CD4-positive, alpha-beta T cell treated with Interleukin-6 for 4 hours (primary cell): Measurements from ENCODE around the gene MMEL1.
A peak's percentile ranks its signal among the peaks of the same experiment; 100 is the strongest.
"Not testable (repeated sequence)": the region's sequence is repeated elsewhere in the genome, so short reads cannot be mapped to it uniquely, and the experiment has no call there.

Source experiments
- DNase-seq: peaks from one replicate; pipeline ENCODE4 v3.0.0-alpha.2; 2020; ENCODE audit warnings: mixed read lengths

Gene MMEL1

DNA sequence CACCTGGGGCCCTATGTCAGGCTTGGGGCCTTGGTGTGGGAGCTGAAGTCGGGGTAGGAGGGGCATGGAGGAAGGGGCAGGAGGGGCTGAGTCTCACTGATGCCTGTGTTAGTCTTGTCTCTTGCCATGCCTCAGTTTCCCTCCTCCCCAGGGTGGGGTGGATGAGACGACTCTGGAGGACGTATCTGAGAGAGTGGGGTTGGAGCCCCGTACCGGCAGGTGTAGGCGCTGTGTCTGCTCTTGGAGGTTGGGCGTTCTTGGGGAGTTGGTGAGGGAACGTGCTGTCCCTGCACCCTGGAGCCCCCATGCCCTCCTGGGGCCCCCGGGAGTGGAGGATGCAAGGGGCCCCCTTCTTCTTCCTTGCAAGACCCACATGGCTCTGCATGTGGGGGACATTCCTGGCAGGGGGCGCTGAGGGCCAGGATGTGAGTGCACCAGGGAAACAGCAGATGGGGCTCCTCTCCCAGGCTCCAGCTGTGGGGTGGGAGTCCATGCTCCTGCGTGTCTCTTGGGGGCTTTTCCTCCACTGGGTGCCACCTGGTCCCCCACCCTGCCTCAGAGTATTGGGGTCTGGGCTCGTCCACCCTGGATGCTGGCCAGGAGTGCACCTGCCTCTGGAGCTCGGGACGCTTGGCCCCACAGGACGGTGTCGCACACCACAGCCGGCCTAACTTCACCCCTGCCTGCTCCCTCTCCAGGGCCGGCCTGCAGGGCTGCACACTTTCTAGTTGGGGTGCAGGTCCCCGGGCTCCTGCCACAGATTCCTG is 78.0 kb downstream of the MMEL1 start:
- DNase-seq: peak; percentile 76

DNA sequence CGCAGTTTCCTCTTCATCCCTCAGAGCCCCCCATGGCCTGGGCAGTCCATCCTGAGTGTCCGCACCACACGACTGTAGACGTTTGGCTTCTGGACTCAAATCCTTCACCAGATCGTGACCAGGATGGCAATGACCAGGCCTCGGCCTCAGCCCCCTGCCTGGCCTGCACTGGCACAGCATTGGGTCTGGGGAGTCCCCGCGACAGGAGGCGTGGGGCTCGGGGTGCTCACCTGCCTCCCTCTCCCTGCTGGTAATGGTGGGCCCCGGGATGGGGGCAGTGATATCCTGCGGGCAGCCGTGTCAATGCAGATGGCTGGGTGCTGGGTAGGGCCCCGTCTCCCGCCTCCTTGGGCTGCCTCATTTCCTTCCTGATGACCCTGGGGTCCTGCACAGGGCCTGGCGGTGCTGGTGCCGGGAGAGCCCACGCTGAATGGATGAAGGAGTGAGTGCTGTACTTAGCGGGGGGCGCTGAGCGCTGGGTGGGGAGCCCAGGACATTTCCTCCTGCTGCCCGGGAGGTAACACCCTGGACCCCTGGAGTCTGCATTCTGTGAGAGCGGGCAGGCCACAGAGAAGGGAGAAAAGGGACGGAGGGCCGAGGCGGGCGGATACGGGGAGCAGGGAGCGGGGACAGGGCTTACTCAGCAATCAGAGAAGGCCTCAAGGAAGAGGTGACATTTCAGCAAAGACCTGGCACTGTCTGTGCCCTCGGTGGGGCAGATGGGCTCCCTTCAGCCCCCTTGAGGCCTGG is 78.8 kb downstream of the MMEL1 start:
- no peak for DNase-seq

DNA sequence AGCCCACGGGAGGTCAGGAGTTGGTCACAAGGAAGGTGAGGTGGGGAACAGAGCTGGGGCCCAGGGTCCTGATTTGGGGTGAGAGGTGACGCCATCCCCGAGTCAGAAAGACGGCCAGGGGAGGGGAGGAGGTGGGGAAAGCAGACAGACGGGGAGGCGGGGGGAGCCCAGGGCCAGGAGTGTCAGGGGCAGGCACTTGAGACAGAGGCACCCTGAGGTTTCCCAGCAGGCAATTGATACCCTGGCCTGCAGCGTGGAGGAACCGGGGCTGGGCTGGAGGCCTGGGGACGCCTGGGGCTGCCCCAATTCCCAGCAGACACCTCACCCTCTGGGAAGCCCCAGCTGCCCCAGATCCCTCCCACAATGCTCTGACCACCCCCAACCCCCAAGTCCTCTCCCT is 79.7 kb downstream of the MMEL1 start:
- not testable (repeated sequence) for DNase-seq

DNA sequence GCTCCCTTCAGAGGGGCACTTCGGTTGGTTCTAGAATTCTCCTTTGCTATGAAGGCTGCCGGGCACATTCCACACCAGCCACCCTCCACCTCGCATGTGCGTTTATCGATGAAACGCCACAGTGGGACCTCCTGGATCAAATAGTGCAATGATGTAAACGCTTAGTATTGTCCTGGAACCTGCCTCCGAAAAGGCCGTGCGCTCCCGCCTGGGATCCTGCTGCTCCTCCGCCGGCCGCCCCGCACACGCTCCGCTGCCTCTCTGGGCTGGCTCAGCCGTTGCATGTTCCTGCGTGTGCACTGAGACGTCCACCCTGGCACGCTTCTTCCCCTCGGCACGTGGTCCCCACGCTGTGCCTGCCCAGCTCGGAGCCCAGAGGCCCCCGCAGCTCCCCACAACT is 80.6 kb downstream of the MMEL1 start:
- no peak for DNase-seq

GRCh38 chr1:2551544-2551943 is 81.3 kb downstream of the MMEL1 start:
- DNase-seq: not testable (repeated sequence)

DNA sequence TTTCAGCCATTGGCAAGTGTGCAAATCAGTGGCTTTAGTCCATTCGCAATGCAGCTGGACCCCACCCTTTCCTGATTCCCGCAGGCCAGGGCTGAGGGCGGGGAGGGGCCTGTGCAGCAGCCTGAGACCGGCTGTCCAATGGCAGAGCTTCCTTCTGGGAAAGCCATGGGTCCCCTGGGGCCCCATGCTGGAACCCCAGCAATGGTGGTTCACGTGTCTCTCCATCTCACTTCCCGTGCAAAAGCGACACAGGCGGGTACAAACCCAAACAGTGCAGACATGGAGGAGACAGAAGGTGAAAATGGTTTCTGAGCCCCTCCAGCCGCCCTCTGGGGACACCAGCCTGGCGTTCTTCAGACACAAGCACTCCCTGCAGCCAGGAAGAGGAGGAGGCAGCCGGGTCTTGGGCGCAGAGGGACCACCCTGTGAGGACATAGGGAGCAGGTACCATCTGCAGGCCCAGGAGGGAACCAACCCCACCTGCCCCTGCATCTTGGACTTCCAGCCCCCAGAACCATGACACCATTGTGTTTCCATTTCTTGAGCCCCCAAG is 82.4 kb downstream of the MMEL1 start:
- DNase-seq: not testable (repeated sequence)

- DNase-seq: not testable (repeated sequence)
Measured at GRCh38 chr1:2549367-2550029, 83.3 kb downstream of the MMEL1 start.

DNA sequence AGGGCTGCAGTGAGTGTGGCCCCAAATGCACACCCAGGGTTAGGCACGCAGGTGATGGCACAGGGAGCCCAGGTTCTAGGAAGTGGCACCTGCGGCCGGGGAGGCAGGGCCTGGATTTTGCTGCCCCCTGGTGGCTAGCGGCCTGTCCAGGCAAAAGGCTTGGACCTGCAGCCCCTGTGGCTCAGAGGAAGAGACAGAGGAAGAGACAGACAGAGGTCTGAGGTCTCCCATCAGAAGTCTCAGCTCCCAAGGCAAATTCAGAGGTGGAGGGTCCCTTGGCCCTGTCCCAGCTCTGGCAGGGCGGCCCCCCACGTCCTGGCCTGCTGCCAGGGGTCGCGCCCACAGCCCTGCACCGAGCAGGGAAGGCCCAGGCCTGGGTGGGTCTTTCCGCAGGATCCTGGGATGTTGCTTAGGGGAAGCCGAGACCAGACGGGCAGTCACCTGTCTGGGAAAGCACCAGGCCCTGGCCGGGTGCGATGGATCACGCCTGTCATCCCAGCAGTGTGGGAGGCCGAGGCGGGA is 84.7 kb downstream of the MMEL1 start:
- peak; percentile 92 for DNase-seq

GRCh38 chr1:2547210-2548067 is 85.4 kb downstream of the MMEL1 start:
- peak; percentile 54 for DNase-seq

DNA sequence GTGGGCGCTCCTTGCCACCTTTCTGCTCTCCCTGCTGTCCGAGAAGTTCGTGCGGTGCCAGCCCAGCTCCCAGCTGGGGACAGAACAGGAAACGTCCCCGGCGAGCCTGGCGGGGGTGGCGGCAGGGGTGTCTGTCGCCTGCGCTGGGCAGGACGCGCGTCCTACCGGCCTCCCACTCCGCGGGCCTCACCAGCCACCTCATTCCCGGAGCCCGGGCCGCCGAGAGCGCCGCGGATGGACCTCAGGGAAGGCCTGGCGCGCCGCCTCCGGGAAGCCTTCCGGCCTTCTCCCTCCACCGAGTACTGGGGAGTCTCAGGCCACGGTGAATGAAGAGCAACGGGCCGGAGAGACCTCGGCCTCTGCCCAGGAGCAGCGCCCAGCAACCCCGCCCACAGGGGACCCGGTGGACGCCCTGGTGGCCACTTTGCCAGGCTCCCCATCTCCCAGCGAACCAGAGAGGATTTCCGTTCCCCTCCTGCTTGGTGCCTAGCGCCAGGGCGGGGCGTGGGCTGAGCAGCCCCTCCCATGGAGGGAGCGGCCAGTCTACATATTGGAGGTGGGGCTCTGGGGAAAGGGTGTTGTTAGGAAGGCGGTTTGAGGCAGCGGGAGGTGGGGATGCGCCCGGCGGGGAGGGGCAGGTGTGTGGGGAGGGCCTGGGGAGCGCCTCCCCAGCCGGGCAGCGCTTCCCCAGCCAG is 86.2 kb downstream of the MMEL1 start:
- DNase-seq: peak; percentile 91

DNA sequence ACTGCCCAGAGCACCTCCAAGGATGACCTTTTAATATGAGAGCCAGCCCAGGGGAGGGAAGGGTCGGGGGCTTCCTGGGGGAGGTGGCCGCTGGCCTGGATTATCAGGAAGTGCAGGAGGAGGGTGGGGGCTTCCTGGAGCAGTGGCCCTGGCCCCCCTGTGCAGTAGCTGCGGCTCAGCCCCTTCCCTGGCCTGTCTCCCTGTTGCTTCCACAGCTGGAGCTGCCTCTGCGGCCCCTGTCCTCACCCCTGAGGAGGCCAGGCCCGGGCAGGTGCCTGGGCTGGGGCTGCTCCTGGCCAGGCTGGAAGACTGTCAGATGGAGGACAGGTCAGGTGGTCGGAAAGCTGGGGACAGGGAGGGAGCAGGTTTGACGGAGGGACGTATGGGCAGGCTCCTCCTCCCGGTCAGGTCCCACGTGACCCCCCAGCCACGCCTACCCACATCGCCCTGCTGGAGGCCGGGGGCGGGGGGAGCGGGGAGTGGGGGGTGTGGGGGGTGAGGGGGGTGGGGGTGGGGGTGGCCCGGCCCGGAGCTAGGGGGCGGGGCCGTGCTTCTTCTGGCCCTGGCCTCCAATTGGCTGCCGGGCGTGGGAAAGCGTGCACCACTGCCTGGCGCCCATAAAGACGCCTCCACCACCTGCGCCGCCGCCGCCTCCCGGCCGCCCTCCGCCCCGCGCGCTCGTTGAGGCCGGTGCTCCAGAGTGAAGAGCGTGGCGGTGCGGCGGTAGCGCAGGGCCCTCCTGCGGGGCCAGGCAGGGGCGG is 86.9 kb downstream of the MMEL1 start:
- DNase-seq: peak; percentile 96

DNA sequence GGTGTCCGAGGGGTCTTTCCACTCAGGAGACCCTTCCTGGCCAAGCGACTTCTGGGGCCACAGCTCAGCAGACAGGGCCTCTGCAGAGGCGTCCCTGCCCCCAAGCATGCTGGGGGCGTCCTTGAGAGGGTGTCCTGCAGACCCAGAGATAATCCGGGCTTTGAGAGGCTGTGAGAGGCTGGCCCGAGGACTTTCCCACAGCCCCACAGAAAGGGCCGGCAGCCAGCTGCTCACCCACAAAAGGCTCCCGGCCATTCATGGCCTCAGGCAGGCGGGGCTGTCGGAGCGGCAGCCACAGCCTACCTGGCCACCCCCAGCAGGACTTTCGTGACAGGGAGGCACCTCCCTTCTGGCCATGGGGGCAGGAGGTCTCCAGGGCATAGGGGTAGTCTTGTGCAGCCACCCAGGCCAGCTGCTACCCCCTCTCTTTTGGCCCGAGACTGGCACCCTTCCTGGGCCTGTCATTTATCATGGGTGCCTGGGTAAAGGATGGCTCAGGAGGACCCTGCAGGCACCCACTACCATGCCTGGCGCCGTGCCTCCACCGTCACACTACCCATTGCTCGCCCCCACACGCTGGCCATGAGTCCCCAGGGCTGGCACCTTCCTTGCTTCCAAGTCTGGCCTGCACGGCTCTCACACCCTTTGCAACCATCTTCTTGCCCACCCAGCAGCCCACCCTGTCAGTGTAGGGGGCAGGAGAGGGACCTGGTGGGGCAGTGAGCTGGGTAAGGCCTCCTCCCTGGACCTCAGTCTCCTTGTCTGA is 87.8 kb downstream of the MMEL1 start:
- DNase-seq: no peak

DNA sequence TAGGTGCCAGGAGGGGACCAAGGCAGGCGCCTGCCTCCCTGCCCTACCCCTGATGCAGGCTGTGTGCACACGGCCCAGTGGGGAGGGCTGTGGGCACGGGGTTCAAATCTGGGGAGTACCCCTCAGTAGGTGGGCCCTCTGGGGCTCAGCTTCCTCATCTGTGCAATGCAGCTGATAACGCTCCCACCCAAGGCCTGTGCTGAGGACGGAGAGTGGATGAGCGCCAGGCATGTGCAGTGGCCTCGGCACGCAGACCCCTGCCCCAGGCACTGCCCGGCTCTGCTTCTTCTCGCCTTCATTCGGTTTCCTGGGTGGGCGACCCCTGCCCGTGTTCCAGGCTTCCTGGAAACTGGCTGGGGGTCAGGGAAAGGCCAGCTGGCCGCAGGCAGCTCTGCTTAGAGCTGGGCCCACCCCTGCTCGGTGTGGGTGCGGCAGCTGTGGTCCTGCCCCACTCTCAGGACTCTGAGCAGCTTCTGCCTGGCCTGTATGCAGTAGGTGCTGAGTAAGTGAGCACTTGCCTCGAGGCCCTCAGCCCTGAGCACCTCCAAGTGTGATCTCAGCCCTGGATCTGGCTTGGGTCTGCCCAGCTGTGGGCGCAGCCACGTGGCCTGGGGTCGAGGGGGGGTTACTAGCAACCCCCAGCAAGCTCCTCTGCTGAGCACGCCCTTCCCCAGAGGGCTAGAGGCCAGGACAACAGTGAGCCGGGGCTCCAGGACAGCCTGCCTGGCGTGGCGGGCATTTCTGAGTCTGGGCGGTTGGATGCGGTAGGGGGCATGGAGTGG is 88.5 kb downstream of the MMEL1 start:
- no peak for DNase-seq

- peak; percentile 68 for DNase-seq
Measured at GRCh38 chr1:2543543-2544092, 89.2 kb downstream of the MMEL1 start.

DNA sequence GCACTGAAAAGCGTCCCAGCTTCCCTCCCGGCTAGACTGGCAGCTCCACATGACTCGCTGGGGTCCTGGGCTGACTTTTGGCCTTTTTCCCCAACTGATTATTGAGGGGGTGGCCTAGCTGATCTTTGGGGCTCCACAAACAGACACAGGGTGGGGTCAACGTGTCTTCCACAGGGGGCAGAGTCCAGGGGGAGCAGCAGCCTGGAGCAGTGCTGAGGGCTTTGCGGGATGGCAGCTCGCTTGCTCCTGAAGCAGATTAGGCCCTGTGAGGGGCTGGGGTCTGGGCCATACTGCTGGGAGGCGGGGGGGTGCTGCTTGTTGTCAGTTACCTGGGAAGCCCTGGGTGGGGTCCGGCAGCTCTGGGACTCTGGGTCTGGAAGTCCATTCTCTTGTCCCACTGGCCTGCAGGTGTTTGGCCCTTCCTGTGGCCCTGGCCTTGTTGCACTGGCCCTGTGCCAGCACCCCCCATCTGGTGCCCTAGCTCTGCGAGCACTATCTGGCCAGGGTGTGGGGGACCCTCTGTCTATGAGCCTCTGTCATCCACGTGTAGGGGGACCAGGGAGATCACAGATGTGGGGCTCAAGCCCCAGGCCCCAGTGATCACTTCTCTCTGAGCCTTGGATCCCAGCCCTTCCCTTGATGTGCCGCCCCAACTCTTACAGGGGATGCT is 90.4 kb downstream of the MMEL1 start:
- DNase-seq: no peak

GRCh38 chr1:2541619-2542245 is 91.1 kb downstream of the MMEL1 start:
- no peak for DNase-seq

DNA sequence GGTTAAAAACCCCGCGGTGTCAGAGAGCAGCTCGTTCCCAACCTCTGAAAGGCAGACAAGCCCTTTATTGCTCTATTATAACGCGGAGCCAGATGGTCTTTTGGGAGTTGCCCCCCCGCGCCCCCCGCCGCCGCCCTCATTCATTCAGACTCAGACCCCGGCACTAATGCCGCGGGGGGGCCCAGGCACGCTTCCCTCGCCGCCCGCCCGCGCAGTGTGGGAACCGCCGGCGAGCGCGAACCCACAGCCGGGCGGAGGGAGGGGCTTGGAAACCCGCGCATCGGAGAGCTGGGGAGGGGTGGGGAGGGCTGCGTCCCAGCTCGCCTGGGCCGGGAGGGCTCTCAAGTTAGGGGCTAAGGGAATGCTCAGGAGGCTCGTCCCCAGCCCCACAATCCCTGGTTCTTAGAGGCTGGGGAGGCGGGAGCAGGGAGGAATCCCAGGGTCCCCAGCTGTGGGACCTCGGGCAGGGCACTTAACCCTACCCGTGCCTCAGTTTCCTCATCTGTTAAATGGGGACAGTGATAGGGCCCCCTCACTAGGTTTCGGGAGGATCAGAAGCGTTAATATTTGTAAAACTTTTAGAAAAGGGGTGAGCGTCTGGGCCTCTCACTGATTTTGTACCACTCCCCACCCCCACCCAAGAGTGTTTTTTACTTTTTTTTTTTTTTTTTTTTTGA is 91.9 kb downstream of the MMEL1 start:
- DNase-seq: peak; percentile 34
